Chondrocyte (in vitro differentiated cells): Measurements from ENCODE around the gene EHMT1. TPM values are rescaled to one million over a fixed set of nuclear protein-coding genes. Genes with fewer than 3 reads are reported as not detected.
A peak's percentile ranks its signal among the peaks of the same experiment; 100 is the strongest.

Experiments used
- DNase-seq: peaks from one replicate; pipeline ENCODE4 v3.0.0; 2021; ENCODE audit warnings: mixed read lengths, low spot score
- H3K27ac Mint-ChIP-seq: one replicate; pipeline ENCODE4 v1.8.0; 2021; ENCODE audit warnings: mild to moderate bottlenecking, moderate library complexity, mixed read lengths; ENCODE audit not compliant: unreplicated experiment
- H3K27me3 Mint-ChIP-seq: 2 replicates; pipeline ENCODE4 v1.8.0; 2021; ENCODE audit warnings: low read depth, mixed read lengths
- H3K36me3 Mint-ChIP-seq: 2 replicates; pipeline ENCODE4 v1.8.0; 2021; ENCODE audit warnings: low read depth, mixed read lengths
- H3K4me1 Mint-ChIP-seq: 2 replicates; pipeline ENCODE4 v1.8.0; 2021; ENCODE audit warnings: low read depth, mild to moderate bottlenecking, mixed read lengths
- H3K4me3 Mint-ChIP-seq: one replicate; pipeline ENCODE4 v1.8.0; 2021; ENCODE audit warnings: mild to moderate bottlenecking, moderate library complexity, mixed read lengths; ENCODE audit not compliant: unreplicated experiment
- H3K9me3 Mint-ChIP-seq: 2 replicates; pipeline ENCODE4 v1.8.0; 2021; ENCODE audit warnings: low read depth, mixed read lengths
- CTCF ChIP-seq: fragments of 200-600 bp; sonication (generic); IDR thresholded peaks from 2 replicates; pipeline ENCODE4 v1.5.0; 2021; ENCODE audit warnings: antibody characterized with exemption, mild to moderate bottlenecking, moderate library complexity
- total RNA-seq: library from RNA; stranded (reverse); gene quantifications from 3 replicates; pipeline ENCODE4 v1.2.1, GENCODE V29; 2021

EHMT1 gene
- total RNA-seq, 1 donor from 2014 or later: 61.0 TPM

- H3K4me3 Mint-ChIP-seq: no peak overlapping the region
- H3K36me3 Mint-ChIP-seq: peaks cover 21% of the 10 kb centered on the region
- H3K27me3 Mint-ChIP-seq: no peaks in the 10 kb centered on the region
- peak; percentile 84 for DNase-seq
- H3K27ac Mint-ChIP-seq: no peak overlapping the region
- H3K9me3 Mint-ChIP-seq: no peaks in the 10 kb centered on the region
- H3K4me1 Mint-ChIP-seq: peaks cover 22% of the 10 kb centered on the region
- TF ChIP-seq CTCF: no peak
Measured at GRCh38 chr9:137743695-137744094, 124.9 kb downstream of the EHMT1 start.

GRCh38 chr9:137744632-137745183 lies 125.9 kb downstream of the EHMT1 start:
- no peaks in the 10 kb centered on the region for H3K27me3 Mint-ChIP-seq
- DNase-seq: peak; percentile 61
- peaks cover 21% of the 10 kb centered on the region for H3K4me1 Mint-ChIP-seq
- H3K27ac Mint-ChIP-seq: peak overlapping the region; percentile 51
- H3K36me3 Mint-ChIP-seq: peaks cover 21% of the 10 kb centered on the region
- no peak for TF ChIP-seq CTCF
- H3K4me3 Mint-ChIP-seq: no peak overlapping the region
- H3K9me3 Mint-ChIP-seq: no peaks in the 10 kb centered on the region

GRCh38 chr9:137745541-137745991 lies 126.8 kb downstream of the EHMT1 start:
- no peak overlapping the region for H3K4me3 Mint-ChIP-seq
- DNase-seq: no peak
- H3K27me3 Mint-ChIP-seq: no peaks in the 10 kb centered on the region
- H3K27ac Mint-ChIP-seq: peak overlapping the region; percentile 88
- peaks cover 19% of the 10 kb centered on the region for H3K36me3 Mint-ChIP-seq
- peaks cover 14% of the 10 kb centered on the region for H3K4me1 Mint-ChIP-seq
- no peak for TF ChIP-seq CTCF
- no peaks in the 10 kb centered on the region for H3K9me3 Mint-ChIP-seq

GRCh38 chr9:137748311-137748710 lies 129.5 kb downstream of the EHMT1 start:
- no peaks in the 10 kb centered on the region for H3K27me3 Mint-ChIP-seq
- H3K4me1 Mint-ChIP-seq: peaks cover 13% of the 10 kb centered on the region
- H3K4me3 Mint-ChIP-seq: no peak overlapping the region
- H3K9me3 Mint-ChIP-seq: no peaks in the 10 kb centered on the region
- H3K36me3 Mint-ChIP-seq: peaks cover 23% of the 10 kb centered on the region
- TF ChIP-seq CTCF: no peak
- no peak for DNase-seq
- no peak overlapping the region for H3K27ac Mint-ChIP-seq

GRCh38 chr9:137748741-137749140 lies 129.9 kb downstream of the EHMT1 start:
- peaks cover 25% of the 10 kb centered on the region for H3K36me3 Mint-ChIP-seq
- H3K4me1 Mint-ChIP-seq: peaks cover 13% of the 10 kb centered on the region
- no peak for DNase-seq
- no peak overlapping the region for H3K4me3 Mint-ChIP-seq
- no peaks in the 10 kb centered on the region for H3K9me3 Mint-ChIP-seq
- H3K27me3 Mint-ChIP-seq: no peaks in the 10 kb centered on the region
- no peak for TF ChIP-seq CTCF
- H3K27ac Mint-ChIP-seq: no peak overlapping the region
